Temporal lobe (tissue), 1 donor: ENCODE data around the gene TEX50. TPM values are rescaled to one million over a fixed set of nuclear protein-coding genes. Genes with fewer than 3 reads are reported as not detected.

ENCODE experiments used
- total RNA-seq: library from RNA; depleted of rRNA; stranded (reverse); fragments of >200 nt; gene quantifications from one replicate; pipeline ENCODE4 v1.2.3, GENCODE V29; 2014

Gene TEX50
- total RNA-seq, 1 donor from 2014 or later, result not detected

Other genes starting within 250 kb of the TEX50 start
- gene PRDX6, start 158.0 kb upstream of the TEX50 start, total RNA-seq, result 23.8 TPM
- gene SLC9C2, start 32.3 kb upstream of the TEX50 start, total RNA-seq, result 1.2 TPM
- gene ANKRD45, start 34.5 kb downstream of the TEX50 start, total RNA-seq, result 19.4 TPM
- 25.1 TPM for gene KLHL20, start 79.6 kb downstream of the TEX50 start, total RNA-seq
- 11.8 TPM for gene DARS2, start 189.3 kb downstream of the TEX50 start, total RNA-seq
- 12.8 TPM for gene CENPL, start 189.5 kb downstream of the TEX50 start, total RNA-seq
- 381 TPM for gene GAS5, start 232.7 kb downstream of the TEX50 start, total RNA-seq
- 31.5 TPM for gene ZBTB37, start 233.0 kb downstream of the TEX50 start, total RNA-seq